GM19452 (cell line): ENCODE data around the gene C16orf74.

Source experiments
- ATAC-seq: cut with Tn5 transposase; IDR thresholded peaks from one replicate; pipeline ENCODE4 v1.9.1; 2021; ENCODE audit not compliant: unreplicated experiment

Gene C16orf74

DNA sequence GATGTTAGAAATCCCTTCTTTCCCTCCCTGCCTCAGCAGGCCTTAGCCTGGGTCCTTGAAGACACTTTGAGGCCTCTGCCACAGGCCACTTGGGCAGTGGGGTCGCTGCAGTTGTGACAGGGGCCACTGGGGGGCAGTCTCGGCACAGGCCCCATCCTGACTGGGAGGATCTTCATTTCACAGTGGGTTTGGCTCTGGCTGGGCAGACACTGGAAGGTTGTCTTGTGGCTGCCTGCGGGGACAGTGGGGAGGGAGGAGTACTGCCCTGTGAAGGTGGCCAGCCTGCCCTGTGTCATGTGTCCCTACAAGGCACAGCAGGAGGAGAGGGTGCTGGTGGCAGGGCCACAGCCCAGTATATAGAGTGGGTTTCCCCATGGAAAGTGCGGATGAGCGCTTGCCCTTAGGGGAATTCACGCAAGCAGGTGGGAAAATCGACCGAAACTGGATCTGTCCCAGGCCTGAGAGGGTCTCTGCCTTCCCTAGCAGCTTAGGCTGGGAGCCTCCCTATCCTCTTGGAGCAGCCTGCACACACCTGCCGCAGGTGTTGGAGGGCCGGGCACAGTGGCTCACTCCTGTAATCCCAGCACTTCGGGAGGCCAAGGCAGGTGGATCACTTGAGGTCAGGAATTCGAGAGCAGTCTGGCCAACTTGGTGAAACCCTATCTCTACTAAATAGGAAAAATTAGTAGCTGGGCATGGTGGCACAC lies 90.9 kb downstream of the C16orf74 start:
- no peak for ATAC-seq

DNA sequence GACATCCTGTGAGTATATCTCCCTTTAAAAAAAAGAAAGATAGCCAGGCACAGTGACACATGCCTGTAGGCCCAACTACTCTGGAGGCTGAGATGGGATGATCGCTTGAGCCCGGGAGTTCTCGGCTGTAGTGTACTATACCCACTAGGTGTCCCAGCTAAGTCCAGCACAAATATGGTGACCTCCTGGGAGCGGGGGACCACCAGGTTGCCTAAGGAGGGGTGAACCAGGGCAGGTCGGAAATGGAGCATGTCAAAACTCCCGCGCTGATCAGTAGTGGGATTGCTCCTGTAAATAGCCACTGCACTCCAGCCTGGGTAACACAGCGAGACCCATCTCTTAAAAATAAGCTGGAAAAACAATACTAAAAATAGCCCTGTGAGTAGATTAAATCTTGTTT lies 91.6 kb downstream of the C16orf74 start:
- no peak for ATAC-seq

DNA sequence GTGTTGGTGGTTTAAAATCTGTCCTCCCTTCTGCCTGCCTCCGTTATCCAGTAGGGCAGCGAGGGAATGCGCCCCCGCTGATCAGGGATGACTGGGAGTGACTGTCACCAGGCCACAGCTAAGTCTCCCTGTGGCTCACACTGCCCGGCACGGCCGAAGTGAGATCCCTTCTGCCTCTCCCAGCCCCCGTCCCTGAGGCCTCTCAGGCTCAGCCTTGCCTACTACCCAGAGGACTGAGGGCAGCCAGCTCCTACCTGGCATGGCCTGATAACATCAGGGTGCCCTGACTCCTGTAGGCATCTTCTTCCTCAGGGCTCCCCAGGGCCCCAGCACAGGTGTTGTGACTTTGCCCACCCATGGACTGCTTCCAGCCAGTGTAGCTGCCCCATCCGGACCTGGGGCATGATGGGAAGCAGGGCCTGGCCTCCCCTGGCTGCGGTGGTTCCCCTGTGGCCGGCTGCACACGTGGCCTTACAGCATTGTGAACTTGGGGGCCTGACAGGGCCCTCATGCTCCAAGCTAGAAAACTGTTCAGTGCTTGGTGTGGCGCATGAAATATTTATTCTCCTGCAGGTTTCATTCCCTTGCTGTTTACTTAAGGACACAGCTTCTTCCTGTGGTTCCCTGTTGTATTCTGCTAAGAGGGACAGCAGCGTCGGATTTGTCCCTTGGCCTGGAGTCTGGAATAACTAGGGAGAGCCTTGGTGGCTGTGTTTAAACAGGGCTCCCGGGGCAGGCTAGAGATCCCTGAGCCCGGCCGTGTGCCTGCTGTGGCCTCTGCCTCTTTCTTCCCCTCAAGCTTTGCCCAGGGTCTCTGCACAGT lies 92.2 kb downstream of the C16orf74 start:
- ATAC-seq: no peak

DNA sequence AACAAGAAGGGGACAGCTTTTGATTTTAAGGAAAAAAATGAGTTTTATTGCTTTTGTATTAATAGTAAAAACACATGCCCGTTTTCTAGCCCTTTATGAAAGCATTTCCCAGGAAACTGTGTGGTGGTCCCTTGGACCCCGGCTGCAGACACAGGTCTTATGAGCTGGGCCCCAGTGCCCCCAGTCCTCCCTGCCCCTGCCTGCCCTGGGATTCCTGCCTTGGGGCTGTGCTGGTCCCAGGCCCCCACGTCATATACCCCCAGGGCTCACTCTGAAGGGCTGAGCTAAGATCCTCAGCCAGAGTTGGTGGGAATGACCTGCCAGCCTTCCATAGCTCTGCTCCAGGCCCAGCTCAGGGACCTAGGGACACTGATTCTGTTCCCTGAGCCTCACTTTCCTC lies 92.9 kb downstream of the C16orf74 start:
- ATAC-seq: no peak
